ENCODE data around the gene SMAP1.
A peak's percentile ranks its signal among the peaks of the same experiment; 100 is the strongest.

SMAP1 gene

GRCh38 chr6:70834520-70834919 is 166.8 kb downstream of the SMAP1 start:
- H3K27me3 Mint-ChIP-seq: no peaks in the 10 kb centered on the region
- no peak overlapping the region for H3K4me3 Mint-ChIP-seq
- peaks cover 3% of the 10 kb centered on the region for H3K9me3 Mint-ChIP-seq
- H3K4me1 Mint-ChIP-seq: no peaks in the 10 kb centered on the region
- no peak for ATAC-seq
- no peak overlapping the region for H3K27ac Mint-ChIP-seq
- peaks cover 27% of the 10 kb centered on the region for H3K36me3 Mint-ChIP-seq

DNA sequence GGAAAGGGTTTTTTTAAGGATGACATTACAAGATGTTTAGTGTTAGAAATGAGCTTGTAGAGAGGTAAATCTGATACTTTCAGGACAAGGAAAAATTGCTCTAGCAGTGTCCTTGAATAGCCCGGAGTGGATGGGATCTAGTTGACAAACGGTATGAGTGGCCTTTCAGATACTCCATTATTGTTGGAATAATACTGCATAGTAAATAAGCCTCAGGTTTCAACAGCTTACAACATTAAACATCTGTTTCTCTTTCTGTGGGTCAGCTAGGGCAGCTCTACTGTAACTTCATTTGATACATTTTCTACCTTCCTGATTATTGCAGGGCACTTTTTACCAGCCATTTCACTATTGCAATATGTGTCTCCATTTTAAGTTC is 171.2 kb downstream of the SMAP1 start:
- no peaks in the 10 kb centered on the region for H3K27me3 Mint-ChIP-seq
- H3K9me3 Mint-ChIP-seq: no peaks in the 10 kb centered on the region
- peaks cover 34% of the 10 kb centered on the region for H3K36me3 Mint-ChIP-seq
- no peak overlapping the region for H3K27ac Mint-ChIP-seq
- no peaks in the 10 kb centered on the region for H3K4me1 Mint-ChIP-seq
- ATAC-seq: no peak
- H3K4me3 Mint-ChIP-seq: no peak overlapping the region

DNA sequence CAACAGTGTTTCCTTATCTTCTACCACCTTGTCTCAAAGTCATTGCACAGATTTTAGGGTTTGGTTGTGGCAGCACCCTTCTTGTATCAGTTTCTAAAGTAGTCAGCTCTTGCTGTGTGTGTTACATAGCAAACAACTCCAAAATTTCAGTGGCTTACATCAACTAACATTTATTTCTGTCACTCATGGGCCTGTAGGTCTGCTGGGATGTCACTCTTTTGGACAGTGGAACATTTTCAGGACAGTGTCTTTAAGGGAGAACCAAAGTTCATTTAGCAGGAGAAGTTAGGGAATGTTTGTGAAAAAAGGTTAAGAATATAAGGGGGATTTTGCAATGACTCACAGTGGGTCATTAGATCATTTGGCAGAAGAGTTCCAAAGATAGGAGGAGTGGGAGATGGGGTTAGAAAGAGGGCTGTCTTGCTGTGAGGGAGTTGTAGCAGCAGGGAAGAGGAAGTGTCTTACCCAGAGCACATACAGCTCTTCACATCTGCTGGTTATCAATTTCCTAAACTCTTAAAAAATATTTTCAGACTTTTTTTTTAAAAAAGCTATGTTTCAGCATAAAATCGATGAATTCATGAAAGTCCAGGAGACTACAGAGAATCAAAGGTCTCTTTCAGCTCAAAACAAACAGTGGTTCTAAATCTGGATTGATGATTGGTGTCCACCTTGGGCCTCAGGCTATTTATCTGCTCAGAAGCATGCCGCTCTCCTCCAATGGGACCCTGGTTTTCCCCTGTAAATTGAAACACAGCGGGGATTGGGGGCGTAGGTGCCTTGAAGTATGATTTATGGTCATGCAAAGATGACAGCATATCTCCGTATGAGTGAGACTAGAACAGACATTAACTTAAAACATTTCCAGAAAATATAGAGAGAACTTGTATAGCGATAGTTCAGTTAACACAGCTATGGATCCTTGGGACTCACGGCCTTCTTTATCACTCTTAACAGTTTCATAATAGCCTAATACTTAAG is 171.9 kb downstream of the SMAP1 start:
- H3K36me3 Mint-ChIP-seq: peaks cover 34% of the 10 kb centered on the region
- no peak for ATAC-seq
- H3K27ac Mint-ChIP-seq: no peak overlapping the region
- no peaks in the 10 kb centered on the region for H3K4me1 Mint-ChIP-seq
- no peaks in the 10 kb centered on the region for H3K9me3 Mint-ChIP-seq
- no peaks in the 10 kb centered on the region for H3K27me3 Mint-ChIP-seq
- H3K4me3 Mint-ChIP-seq: no peak overlapping the region

GRCh38 chr6:70841112-70841511 is 173.4 kb downstream of the SMAP1 start:
- Mint-ChIP-seq H3K4me3 (no peak overlapping the region), H3K36me3 (peaks cover 42% of the 10 kb centered on the region), H3K27ac (no peak overlapping the region), H3K9me3 (no peaks in the 10 kb centered on the region), H3K27me3 (no peaks in the 10 kb centered on the region), H3K4me1 (no peaks in the 10 kb centered on the region)
- ATAC-seq: no peak

GRCh38 chr6:70842541-70842940 is 174.9 kb downstream of the SMAP1 start:
- H3K27ac Mint-ChIP-seq: no peak overlapping the region
- no peaks in the 10 kb centered on the region for H3K9me3 Mint-ChIP-seq
- H3K27me3 Mint-ChIP-seq: no peaks in the 10 kb centered on the region
- peaks cover 47% of the 10 kb centered on the region for H3K36me3 Mint-ChIP-seq
- peaks cover 5% of the 10 kb centered on the region for H3K4me1 Mint-ChIP-seq
- no peak for ATAC-seq
- H3K4me3 Mint-ChIP-seq: no peak overlapping the region

- peaks cover 9% of the 10 kb centered on the region for H3K4me1 Mint-ChIP-seq
- no peaks in the 10 kb centered on the region for H3K27me3 Mint-ChIP-seq
- H3K4me3 Mint-ChIP-seq: no peak overlapping the region
- H3K9me3 Mint-ChIP-seq: no peaks in the 10 kb centered on the region
- no peak overlapping the region for H3K27ac Mint-ChIP-seq
- peaks cover 43% of the 10 kb centered on the region for H3K36me3 Mint-ChIP-seq
- no peak for ATAC-seq
Observed at GRCh38 chr6:70843328-70843918, 175.7 kb downstream of the SMAP1 start.

GRCh38 chr6:70844301-70844700 is 176.6 kb downstream of the SMAP1 start:
- H3K36me3 Mint-ChIP-seq: peaks cover 34% of the 10 kb centered on the region
- H3K9me3 Mint-ChIP-seq: no peaks in the 10 kb centered on the region
- no peaks in the 10 kb centered on the region for H3K27me3 Mint-ChIP-seq
- H3K4me3 Mint-ChIP-seq: no peak overlapping the region
- H3K4me1 Mint-ChIP-seq: peaks cover 15% of the 10 kb centered on the region
- no peak for ATAC-seq
- H3K27ac Mint-ChIP-seq: no peak overlapping the region

GRCh38 chr6:70846207-70846835 is 178.6 kb downstream of the SMAP1 start:
- no peaks in the 10 kb centered on the region for H3K27me3 Mint-ChIP-seq
- ATAC-seq: no peak
- no peak overlapping the region for H3K4me3 Mint-ChIP-seq
- H3K4me1 Mint-ChIP-seq: peaks cover 15% of the 10 kb centered on the region
- no peaks in the 10 kb centered on the region for H3K9me3 Mint-ChIP-seq
- H3K27ac Mint-ChIP-seq: no peak overlapping the region
- H3K36me3 Mint-ChIP-seq: peaks cover 26% of the 10 kb centered on the region

DNA sequence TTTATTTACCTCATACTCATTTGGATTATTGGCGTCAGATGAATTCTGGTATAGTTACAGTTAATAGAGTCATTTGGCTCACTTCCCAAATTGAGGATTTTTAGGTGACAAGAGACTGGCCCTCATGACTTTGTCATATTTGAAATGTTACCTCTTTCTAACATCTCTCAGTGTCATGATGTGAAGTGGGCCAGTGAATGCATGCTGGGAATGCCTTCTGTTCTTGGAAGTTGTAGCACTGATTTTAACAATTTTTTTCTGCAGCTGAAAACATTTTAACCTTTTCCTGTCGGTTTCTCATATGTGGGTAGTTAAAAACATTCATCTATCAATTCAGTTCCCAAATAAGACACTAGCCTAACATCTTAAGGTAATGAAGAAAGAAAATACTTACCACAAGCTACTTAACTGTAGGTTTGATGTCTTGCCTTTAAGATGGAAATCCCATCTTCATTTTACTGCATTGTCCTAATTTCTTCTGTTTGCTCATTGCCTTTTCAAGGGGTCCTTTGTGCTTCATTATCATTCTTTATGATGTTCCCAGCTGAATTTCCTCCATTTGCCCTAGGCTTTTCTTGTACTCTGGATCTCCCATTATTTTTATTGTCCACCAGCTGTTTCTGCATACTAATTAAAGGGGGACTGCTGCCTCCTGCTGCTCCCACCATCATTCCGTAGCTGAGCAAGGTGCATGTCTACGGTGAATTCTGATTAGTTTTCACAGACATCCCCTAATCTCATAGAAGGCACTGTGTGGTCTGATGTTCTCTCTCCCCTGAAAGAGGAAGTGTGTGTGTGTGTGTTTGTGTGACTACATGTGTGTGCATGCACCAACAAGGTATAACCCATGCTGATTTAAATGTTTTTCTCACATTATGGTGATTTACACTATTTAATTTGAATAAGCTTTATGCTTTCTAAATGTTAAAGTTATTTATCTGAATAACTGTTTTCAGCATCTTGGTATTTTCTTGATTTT is 179.7 kb downstream of the SMAP1 start:
- no peak for ATAC-seq
- Mint-ChIP-seq H3K27me3 (no peaks in the 10 kb centered on the region), H3K4me1 (peaks cover 15% of the 10 kb centered on the region), H3K9me3 (no peaks in the 10 kb centered on the region), H3K27ac (no peak overlapping the region), H3K36me3 (peaks cover 19% of the 10 kb centered on the region), H3K4me3 (no peak overlapping the region)

GRCh38 chr6:70849348-70850069 is 181.8 kb downstream of the SMAP1 start:
- no peak overlapping the region for H3K4me3 Mint-ChIP-seq
- ATAC-seq: no peak
- H3K27me3 Mint-ChIP-seq: no peaks in the 10 kb centered on the region
- no peak overlapping the region for H3K27ac Mint-ChIP-seq
- H3K9me3 Mint-ChIP-seq: no peaks in the 10 kb centered on the region
- H3K36me3 Mint-ChIP-seq: peaks cover 13% of the 10 kb centered on the region
- H3K4me1 Mint-ChIP-seq: peaks cover 15% of the 10 kb centered on the region

DNA sequence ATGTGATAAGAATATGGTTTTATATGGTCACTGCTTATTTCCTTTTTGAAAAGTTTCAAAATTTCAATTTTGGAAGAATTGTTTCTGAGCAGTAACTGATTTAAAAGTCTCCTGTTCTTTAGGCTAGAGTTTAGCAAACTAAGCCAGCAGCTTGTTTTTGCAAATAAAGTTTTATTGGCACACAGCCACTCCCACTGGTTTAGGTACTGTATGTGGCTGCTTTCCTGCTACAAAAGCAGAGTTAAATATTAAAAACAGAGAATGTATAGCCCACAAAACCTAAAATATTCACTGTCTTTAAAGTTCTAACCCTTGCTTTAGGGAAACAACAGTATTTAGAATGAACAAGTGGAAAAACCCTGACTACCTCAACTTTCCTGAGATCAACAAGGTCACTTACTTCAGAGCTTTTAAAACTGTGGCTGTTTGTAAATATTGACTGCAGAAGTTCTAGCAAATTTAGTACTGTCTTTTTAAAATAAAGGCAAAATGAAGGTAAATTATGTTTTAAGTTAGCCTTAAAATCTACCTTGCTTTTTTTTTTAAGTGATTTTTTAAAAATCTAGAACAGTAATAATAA is 185.1 kb downstream of the SMAP1 start:
- no peaks in the 10 kb centered on the region for H3K27me3 Mint-ChIP-seq

GRCh38 chr6:70857387-70858077 is 189.8 kb downstream of the SMAP1 start:
- no peak overlapping the region for H3K27ac Mint-ChIP-seq
- no peak overlapping the region for H3K4me3 Mint-ChIP-seq
- ATAC-seq: peak; percentile 98
- H3K27me3 Mint-ChIP-seq: no peaks in the 10 kb centered on the region
- no peaks in the 10 kb centered on the region for H3K4me1 Mint-ChIP-seq
- peaks cover 26% of the 10 kb centered on the region for H3K36me3 Mint-ChIP-seq
- H3K9me3 Mint-ChIP-seq: no peaks in the 10 kb centered on the region

More for the DNA sequence above, 185.1 kb downstream of the SMAP1 start:
- no peaks in the 10 kb centered on the region for H3K36me3 Mint-ChIP-seq
- no peak overlapping the region for H3K4me3 Mint-ChIP-seq
- H3K4me1 Mint-ChIP-seq: peaks cover 8% of the 10 kb centered on the region
- no peak overlapping the region for H3K27ac Mint-ChIP-seq
- ATAC-seq: no peak
- H3K9me3 Mint-ChIP-seq: no peaks in the 10 kb centered on the region

DNA sequence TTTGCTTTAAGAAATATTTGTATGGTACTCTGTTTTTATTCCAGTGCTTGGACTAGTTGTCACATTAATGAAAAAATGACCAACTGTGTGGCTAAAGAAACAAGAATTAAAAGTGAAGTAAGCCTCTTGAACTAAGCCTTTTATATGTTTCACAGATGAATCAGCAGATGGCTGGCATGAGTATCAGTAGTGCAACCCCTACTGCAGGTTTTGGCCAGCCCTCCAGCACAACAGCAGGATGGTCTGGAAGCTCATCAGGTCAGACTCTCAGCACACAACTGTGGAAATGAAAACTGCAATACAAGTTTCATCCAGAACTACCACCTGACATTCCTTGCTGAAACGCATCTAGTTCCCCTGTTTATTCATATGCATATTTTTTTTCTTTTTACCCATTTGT is 192.4 kb downstream of the SMAP1 start:
- Mint-ChIP-seq H3K27ac (no peak overlapping the region), H3K36me3 (peaks cover 26% of the 10 kb centered on the region), H3K4me1 (peaks cover 14% of the 10 kb centered on the region), H3K4me3 (no peak overlapping the region), H3K27me3 (no peaks in the 10 kb centered on the region), H3K9me3 (no peaks in the 10 kb centered on the region)
- ATAC-seq: no peak
